ENCODE results near the gene HSD17B14. TPM values are rescaled to one million over a fixed set of nuclear protein-coding genes. Genes with fewer than 3 reads are reported as not detected.
A peak's percentile ranks its signal among the peaks of the same experiment; 100 is the strongest.

HSD17B14 gene
- total RNA-seq, 2 donors from 2014 or later: 43.0 to 81.0 TPM

GRCh38 chr19:48868114-48868886 is 32.0 kb upstream of the HSD17B14 start, which contains the start of gene PLEKHA4:
Gene PLEKHA4 (minus strand): TSS chr19:48868617. CDS start chr19:48867620, 997 bp downstream.
- Mint-ChIP-seq H3K4me1 (peaks cover 20% of the 10 kb centered on the region), H3K36me3 (ENCODE audit: low read depth) (peaks cover 4% of the 10 kb centered on the region), H3K4me3 (no peak within 1 kb of the TSS), H3K9me3 (no peaks in the 10 kb centered on the region), H3K27me3 (ENCODE audit: insufficient read depth) (no peaks in the 10 kb centered on the region), H3K27ac (peak within 1 kb of the TSS; percentile 39)
- Histone ChIP-seq H3K4me3 (ENCODE audit: low read length) (no peak within 1 kb of the TSS), H3K36me3 (ENCODE audit: control insufficient read depth, insufficient read depth, low read length) (peaks cover 3% of the 10 kb centered on the region), H3K9me3 (ENCODE audit: control insufficient read depth, low read length) (no peaks in the 10 kb centered on the region), H3K27me3 (ENCODE audit: control insufficient read depth, insufficient read depth, low read length, poor library complexity, severe bottlenecking) (no peaks in the 10 kb centered on the region), H3K9ac (ENCODE audit: extremely low read depth, low read length, poor library complexity, severe bottlenecking) (no peak within 1 kb of the TSS), H3K27ac (ENCODE audit: low read depth, low read length) (peak within 1 kb of the TSS; percentile 75), H3K4me1 (ENCODE audit: control insufficient read depth, insufficient read depth, low read length) (no peaks in the 10 kb centered on the region)
- DNase-seq: peak; percentile 72
- TF ChIP-seq CTCF (conservative IDR thresholded peaks at IDR 0.05): no peak
- 49 to 54% methylated on average over 4 to 11 of the region's 11 CpGs for WGBS, 2 experiments (ENCODE audit: insufficient coverage in 1 of 2, insufficient read length in 1 of 2)

GRCh38 chr19:48867746-48868113 is 31.4 kb upstream of the HSD17B14 start:
- peaks cover 16% of the 10 kb centered on the region for H3K4me1 Mint-ChIP-seq
- Histone ChIP-seq H3K9me3 (ENCODE audit: control insufficient read depth, low read length) (no peaks in the 10 kb centered on the region), H3K27me3 (ENCODE audit: control insufficient read depth, insufficient read depth, low read length, poor library complexity, severe bottlenecking) (no peaks in the 10 kb centered on the region), H3K27ac (ENCODE audit: low read depth, low read length) (peak overlapping the region; percentile 75), H3K9ac (ENCODE audit: extremely low read depth, low read length, poor library complexity, severe bottlenecking) (no peak overlapping the region), H3K36me3 (ENCODE audit: control insufficient read depth, insufficient read depth, low read length) (no peaks in the 10 kb centered on the region), H3K4me1 (ENCODE audit: control insufficient read depth, insufficient read depth, low read length) (no peaks in the 10 kb centered on the region), H3K4me3 (ENCODE audit: low read length) (no peak overlapping the region)
- H3K4me3 Mint-ChIP-seq: no peak overlapping the region
- no peak for DNase-seq
- no peaks in the 10 kb centered on the region for H3K9me3 Mint-ChIP-seq
- WGBS, 2 experiments (ENCODE audit: insufficient coverage in 1 of 2, insufficient read length in 1 of 2): 78 to 86% methylated on average over 4 to 7 of the region's 7 CpGs
- H3K27ac Mint-ChIP-seq: no peak overlapping the region
- no peaks in the 10 kb centered on the region for H3K27me3 Mint-ChIP-seq (ENCODE audit: insufficient read depth)
- TF ChIP-seq CTCF (conservative IDR thresholded peaks at IDR 0.05): no peak
- H3K36me3 Mint-ChIP-seq (ENCODE audit: low read depth): no peaks in the 10 kb centered on the region

- no peak overlapping the region for H3K9ac ChIP-seq (ENCODE audit: extremely low read depth, low read length, poor library complexity, severe bottlenecking)
- no peak overlapping the region for H3K4me3 Mint-ChIP-seq
Measured at GRCh38 chr19:48867123-48867745, 30.9 kb upstream of the HSD17B14 start.

More at GRCh38 chr19:48867123-48867745, 30.9 kb upstream of the HSD17B14 start:
- 91 to 93% methylated on average over 11 to 14 of the region's 14 CpGs for WGBS, 2 experiments (ENCODE audit: insufficient coverage in 1 of 2, insufficient read length in 1 of 2)
- Mint-ChIP-seq H3K27me3 (ENCODE audit: insufficient read depth) (no peaks in the 10 kb centered on the region), H3K9me3 (no peaks in the 10 kb centered on the region), H3K36me3 (ENCODE audit: low read depth) (no peaks in the 10 kb centered on the region), H3K4me1 (peaks cover 16% of the 10 kb centered on the region), H3K27ac (no peak overlapping the region)
- no peak for DNase-seq
- no peaks in the 10 kb centered on the region for H3K27me3 ChIP-seq (ENCODE audit: control insufficient read depth, insufficient read depth, low read length, poor library complexity, severe bottlenecking)
- H3K36me3 ChIP-seq (ENCODE audit: control insufficient read depth, insufficient read depth, low read length): no peaks in the 10 kb centered on the region
- TF ChIP-seq CTCF (conservative IDR thresholded peaks at IDR 0.05): no peak
- no peaks in the 10 kb centered on the region for H3K4me1 ChIP-seq (ENCODE audit: control insufficient read depth, insufficient read depth, low read length)
- no peaks in the 10 kb centered on the region for H3K9me3 ChIP-seq (ENCODE audit: control insufficient read depth, low read length)
- peak overlapping the region; percentile 73 for H3K27ac ChIP-seq (ENCODE audit: low read depth, low read length)
- H3K4me3 ChIP-seq (ENCODE audit: low read length): no peak overlapping the region
